ENCODE data around the gene GTF2A2.
"Not testable (repeated sequence)": the region's sequence is repeated elsewhere in the genome, so short reads cannot be mapped to it uniquely, and the experiment has no call there.

The GTF2A2 gene, protein sequence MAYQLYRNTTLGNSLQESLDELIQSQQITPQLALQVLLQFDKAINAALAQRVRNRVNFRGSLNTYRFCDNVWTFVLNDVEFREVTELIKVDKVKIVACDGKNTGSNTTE

DNA sequence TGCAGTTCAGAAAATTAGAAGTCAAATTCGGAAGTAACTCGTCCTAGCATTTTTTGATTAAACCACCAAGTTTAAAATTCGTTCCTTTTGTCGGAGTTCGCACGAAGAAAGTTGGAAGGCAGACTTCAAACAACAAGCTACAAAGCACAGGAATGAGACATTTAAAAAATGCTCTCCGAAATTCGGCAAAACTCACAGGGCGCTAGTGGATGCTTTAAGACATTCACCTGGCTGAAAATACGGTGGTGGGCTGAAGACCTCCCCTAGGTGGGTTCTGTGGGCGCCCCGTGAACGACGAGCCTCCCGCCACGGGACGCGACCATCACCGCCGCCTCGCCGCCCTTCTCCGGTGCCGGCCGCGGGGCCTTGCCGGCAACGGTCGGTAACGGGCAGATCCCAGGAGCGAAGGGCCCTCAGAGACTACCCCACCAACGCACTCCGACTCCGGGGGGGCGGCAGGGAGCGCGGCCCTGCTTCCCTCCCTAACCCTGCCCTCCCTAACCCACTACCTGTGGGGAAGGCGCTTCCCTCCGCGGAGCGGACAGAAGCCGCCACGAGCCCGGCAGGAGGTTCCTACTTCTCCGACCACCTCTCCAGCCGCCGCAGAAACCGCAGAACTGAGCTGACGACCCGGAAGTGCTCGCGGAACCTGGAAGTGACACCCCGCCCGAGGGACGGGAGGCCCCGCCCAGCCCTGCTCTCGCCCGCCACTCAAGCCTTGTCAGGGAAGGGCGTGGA lies at the start of gene GTF2A2:
Gene GTF2A2 (minus strand): TSS at position 619 of the 738 bp plus-strand sequence. CDS start 5,238 bp downstream, outside the sequence.
- no peak for TF ChIP-seq JUND (IDR thresholded peaks at IDR 0.05; ENCODE audit: low read depth)
- DNase-seq (ENCODE audit: low read depth in 1 of 2, low spot score in 1 of 2) = peak; percentile 90 to 96
- in situ Hi-C loops (cut with HindIII; ENCODE audit: low pct_unique_long_range_greater_than_20kb, low sequenced_read_pairs) = no loop called here

GRCh38 chr15:59703979-59704796 lies 46.9 kb upstream of the GTF2A2 start:
- in situ Hi-C loops (cut with HindIII; ENCODE audit: low pct_unique_long_range_greater_than_20kb, low sequenced_read_pairs) = no loop called here
- no peak for DNase-seq (ENCODE audit: low read depth in 1 of 2, low spot score in 1 of 2)
- no peak for TF ChIP-seq JUND (IDR thresholded peaks at IDR 0.05; ENCODE audit: low read depth)

DNA sequence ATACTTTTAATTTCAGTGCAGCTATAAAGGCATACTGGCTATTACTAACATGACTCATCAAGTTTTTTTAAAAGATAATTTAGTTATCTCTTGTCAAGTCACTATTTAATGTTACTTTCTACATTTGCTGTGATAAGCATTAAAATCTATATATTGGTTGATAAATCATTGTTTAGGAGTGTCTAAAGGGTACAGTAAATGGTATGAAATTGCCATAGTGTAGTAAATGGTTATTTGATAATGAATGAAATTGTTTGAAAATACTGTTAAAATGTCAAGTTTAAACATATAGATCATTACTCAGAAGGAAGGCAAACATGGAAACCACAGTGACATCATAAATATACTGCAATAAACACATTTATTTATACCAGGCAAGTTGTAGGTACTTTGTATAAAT lies 45.0 kb upstream of the GTF2A2 start:
- in situ Hi-C loops (cut with HindIII; ENCODE audit: low pct_unique_long_range_greater_than_20kb, low sequenced_read_pairs) = no loop called here
- DNase-seq (ENCODE audit: low read depth in 1 of 2, low spot score in 1 of 2) = no peak
- no peak for TF ChIP-seq JUND (IDR thresholded peaks at IDR 0.05; ENCODE audit: low read depth)

DNA sequence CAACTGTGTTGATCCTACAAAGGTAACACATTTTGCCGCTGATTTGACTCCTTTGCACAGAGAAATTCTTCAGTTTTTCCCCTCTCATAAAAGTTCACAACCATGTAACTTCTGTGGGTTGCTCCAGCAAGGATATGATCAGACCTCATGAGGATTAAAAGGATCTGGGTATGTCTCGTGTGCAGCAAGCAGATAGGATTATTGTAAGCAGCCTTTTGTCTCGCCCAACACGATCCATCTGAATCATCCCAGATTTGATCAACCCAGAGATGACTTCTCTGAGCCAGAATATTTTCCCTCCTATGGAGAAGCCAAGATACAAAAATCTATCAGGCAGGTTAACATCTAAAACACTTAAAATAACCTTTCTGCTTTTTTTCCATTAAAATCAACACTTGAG lies 44.6 kb upstream of the GTF2A2 start:
- no peak for DNase-seq (ENCODE audit: low read depth in 1 of 2, low spot score in 1 of 2)
- in situ Hi-C loops (cut with HindIII; ENCODE audit: low pct_unique_long_range_greater_than_20kb, low sequenced_read_pairs) = no loop called here
- no peak for TF ChIP-seq JUND (IDR thresholded peaks at IDR 0.05; ENCODE audit: low read depth)

- in situ Hi-C loops (cut with HindIII; ENCODE audit: low pct_unique_long_range_greater_than_20kb, low sequenced_read_pairs) = no loop called here
- no peak for DNase-seq (ENCODE audit: low read depth in 1 of 2, low spot score in 1 of 2)
- TF ChIP-seq JUND (IDR thresholded peaks at IDR 0.05; ENCODE audit: low read depth) = no peak
Observed at GRCh38 chr15:59699810-59700431, 42.6 kb upstream of the GTF2A2 start.

GRCh38 chr15:59698065-59698464 lies 40.8 kb upstream of the GTF2A2 start:
- in situ Hi-C loops (cut with HindIII; ENCODE audit: low pct_unique_long_range_greater_than_20kb, low sequenced_read_pairs); DNase-seq (ENCODE audit: low read depth in 1 of 2, low spot score in 1 of 2): not testable (repeated sequence)

- no peak for TF ChIP-seq JUND (IDR thresholded peaks at IDR 0.05; ENCODE audit: low read depth)
- in situ Hi-C loops (cut with HindIII; ENCODE audit: low pct_unique_long_range_greater_than_20kb, low sequenced_read_pairs) = no loop called here
- DNase-seq (ENCODE audit: low read depth in 1 of 2, low spot score in 1 of 2) = no peak
Observed at GRCh38 chr15:59696332-59696731, 39.0 kb upstream of the GTF2A2 start.

- TF ChIP-seq JUND (IDR thresholded peaks at IDR 0.05; ENCODE audit: low read depth) = no peak
- in situ Hi-C loops (cut with HindIII; ENCODE audit: low pct_unique_long_range_greater_than_20kb, low sequenced_read_pairs) = no loop called here
- DNase-seq (ENCODE audit: low read depth in 1 of 2, low spot score in 1 of 2) = no peak
Observed at GRCh38 chr15:59694779-59695178, 37.5 kb upstream of the GTF2A2 start.

DNA sequence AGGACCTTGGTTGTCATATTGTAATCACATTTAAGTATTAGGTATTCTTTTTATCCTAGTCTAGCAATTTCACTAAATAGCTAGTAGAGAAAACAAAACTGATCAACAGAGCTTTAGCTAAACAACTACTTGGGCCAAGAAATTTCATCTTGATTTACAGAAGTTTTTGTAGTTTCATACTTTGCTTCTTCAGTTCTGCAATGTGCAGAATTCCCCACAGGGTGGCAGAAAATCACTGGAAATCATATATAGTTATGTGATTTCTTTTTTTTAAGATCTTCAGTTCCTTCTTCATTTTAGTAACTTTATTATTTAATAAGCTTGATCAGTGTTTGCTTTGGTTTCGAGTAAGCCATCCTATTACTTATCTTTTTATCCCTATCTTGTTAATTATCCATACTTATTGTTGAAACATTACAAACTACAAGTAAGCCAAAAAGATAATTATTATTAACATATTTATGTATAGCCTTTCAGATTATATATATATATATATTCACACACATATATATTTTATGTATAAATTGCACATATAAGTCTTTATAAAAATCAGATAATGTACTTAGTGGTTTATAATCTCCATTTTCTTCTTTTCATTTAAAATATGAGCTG lies 34.0 kb upstream of the GTF2A2 start:
- no peak for TF ChIP-seq JUND (IDR thresholded peaks at IDR 0.05; ENCODE audit: low read depth)
- DNase-seq (ENCODE audit: low read depth in 1 of 2, low spot score in 1 of 2) = peak; percentile 11 to 65
- in situ Hi-C loops (cut with HindIII; ENCODE audit: low pct_unique_long_range_greater_than_20kb, low sequenced_read_pairs) = no loop called here

DNA sequence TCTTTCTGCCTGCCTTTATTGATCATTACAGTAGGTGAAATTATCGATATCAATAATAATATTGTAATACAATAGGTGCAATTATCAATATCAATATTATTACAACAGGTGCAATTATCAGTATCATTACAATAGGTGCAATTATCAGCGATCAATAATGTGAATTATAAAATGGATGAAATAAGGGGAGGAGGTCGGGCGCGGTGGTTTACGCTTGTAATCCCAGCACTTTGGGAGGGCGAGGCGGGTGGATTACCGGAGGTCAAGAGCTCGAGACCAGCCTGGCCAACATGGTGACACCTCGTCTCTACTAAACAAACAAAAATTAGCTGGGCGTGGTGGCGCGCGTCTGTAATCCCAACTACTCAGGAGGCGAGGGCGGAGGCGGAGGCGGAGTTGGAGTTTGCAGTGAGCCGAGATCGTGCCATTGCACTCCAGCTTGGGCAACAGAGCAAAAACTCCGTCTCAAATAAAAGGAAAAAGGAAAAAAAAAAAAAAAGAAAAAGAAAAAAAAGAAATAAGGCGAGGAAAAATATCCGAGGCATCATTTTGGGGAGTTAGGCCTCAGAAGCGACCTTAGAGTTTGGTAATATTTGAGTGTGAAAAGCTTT lies 32.4 kb upstream of the GTF2A2 start:
- DNase-seq (ENCODE audit: low read depth in 1 of 2, low spot score in 1 of 2) = peak in 1 of 2 experiments; percentile 90
- in situ Hi-C loops (cut with HindIII; ENCODE audit: low pct_unique_long_range_greater_than_20kb, low sequenced_read_pairs) = no loop called here
- TF ChIP-seq JUND (IDR thresholded peaks at IDR 0.05; ENCODE audit: low read depth) = no peak

- DNase-seq (ENCODE audit: low read depth in 1 of 2, low spot score in 1 of 2) = peak; percentile 77 to 98
- no peak for TF ChIP-seq JUND (IDR thresholded peaks at IDR 0.05; ENCODE audit: low read depth)
- in situ Hi-C loops (cut with HindIII; ENCODE audit: low pct_unique_long_range_greater_than_20kb, low sequenced_read_pairs) = no loop called here
Observed at GRCh38 chr15:59688782-59689625, 31.7 kb upstream of the GTF2A2 start, which contains the start of gene BNIP2. TSS of gene BNIP2 (minus strand) at chr15:59689320. CDS start at chr15:59682457, 6,863 bp downstream.
